DMS79 (cell line): ENCODE results near the gene NDUFS2.
A peak's percentile ranks its signal among the peaks of the same experiment; 100 is the strongest.
"Not testable (repeated sequence)": the region's sequence is repeated elsewhere in the genome, so short reads cannot be mapped to it uniquely, and the experiment has no call there.

ENCODE experiments used
- DNase-seq: peaks from one replicate; lab custom pipeline; 2025; lab: John Stamatoyannopoulos, UW

The NDUFS2 gene

DNA sequence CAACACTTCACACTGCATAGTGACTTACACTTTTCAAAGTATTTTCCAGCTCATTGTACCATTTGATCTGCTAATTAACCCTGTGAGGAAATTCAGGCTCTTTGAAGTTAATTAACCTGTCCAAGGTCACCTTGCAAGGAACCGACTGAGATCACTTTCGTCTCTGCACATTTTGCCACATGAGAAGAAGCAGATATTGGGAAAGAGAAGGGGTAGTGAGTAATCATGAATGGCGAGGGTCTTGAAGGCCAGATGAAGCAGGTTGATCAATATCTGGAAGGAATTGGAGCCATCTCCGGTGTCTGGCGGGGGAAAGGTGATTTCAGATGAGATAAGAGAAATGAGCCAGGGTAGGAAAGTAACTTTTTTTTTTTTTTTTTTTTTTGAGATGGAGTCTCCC lies 17.8 kb downstream of the NDUFS2 start:
- DNase-seq: no peak

- DNase-seq: no peak
Measured at GRCh38 chr1:161222175-161223019, 20.2 kb downstream of the NDUFS2 start.

DNA sequence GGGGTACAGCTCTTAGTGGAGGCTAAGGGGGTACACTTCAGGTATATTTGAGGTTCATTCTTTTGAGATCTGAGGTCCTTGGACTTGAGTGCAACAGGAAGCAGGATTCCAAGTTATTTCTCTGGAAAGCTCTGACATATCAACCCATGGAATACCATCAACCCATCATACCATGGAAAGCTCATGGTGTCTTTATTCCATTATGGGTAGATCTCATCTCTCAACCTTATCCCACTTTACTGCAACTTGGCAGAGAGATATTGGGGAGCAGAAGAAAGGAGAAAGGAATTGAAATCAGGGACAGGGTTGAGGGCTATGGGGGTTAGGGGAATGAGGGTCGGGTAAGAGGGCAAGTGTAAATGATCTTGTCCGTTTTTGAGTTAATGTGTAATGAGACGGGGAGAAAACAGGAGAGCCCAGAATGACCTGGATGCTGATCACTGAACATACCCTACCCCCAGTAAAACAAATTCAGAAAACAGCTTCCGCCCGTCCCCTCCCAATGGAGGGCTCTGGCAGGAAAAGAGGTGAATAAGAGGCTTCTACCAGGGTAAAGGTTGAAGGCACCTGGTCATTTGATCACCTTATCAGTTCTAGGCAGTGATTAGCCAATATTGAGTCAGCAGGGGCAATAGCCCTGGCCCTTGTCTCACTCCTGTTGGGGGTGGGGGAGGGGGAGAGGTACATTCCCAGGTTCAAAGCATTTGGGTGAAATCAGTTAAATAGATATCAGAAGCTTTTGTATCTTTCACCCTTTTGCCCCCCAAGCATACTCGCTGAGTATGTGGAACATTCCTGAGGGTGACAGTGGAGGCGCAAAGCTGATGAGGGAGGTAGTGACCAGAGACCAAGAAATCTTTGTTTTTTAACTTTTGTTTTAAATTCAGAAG lies 21.9 kb downstream of the NDUFS2 start:
- no peak for DNase-seq

DNA sequence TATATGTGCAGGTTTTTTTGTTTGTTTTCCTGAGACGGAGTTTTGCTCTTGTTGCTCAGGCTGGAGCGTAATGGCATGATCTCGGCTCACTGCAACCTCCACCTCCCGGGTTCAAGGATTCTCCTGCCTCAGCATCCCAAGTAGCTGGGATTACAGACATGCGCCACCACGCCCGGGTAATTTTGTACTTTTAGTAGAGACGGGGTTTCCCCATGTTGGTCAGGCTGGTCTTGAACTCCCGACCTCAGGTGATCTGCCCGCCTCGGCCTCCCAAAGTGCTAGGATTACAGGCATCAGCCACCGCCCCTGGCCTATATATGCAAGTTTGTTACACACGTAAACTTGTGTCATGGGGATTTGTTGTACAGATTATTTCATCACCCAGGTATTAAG lies 22.5 kb downstream of the NDUFS2 start:
- DNase-seq: not testable (repeated sequence)

- no peak for DNase-seq
Measured at GRCh38 chr1:161225178-161225533, 23.0 kb downstream of the NDUFS2 start.

DNA sequence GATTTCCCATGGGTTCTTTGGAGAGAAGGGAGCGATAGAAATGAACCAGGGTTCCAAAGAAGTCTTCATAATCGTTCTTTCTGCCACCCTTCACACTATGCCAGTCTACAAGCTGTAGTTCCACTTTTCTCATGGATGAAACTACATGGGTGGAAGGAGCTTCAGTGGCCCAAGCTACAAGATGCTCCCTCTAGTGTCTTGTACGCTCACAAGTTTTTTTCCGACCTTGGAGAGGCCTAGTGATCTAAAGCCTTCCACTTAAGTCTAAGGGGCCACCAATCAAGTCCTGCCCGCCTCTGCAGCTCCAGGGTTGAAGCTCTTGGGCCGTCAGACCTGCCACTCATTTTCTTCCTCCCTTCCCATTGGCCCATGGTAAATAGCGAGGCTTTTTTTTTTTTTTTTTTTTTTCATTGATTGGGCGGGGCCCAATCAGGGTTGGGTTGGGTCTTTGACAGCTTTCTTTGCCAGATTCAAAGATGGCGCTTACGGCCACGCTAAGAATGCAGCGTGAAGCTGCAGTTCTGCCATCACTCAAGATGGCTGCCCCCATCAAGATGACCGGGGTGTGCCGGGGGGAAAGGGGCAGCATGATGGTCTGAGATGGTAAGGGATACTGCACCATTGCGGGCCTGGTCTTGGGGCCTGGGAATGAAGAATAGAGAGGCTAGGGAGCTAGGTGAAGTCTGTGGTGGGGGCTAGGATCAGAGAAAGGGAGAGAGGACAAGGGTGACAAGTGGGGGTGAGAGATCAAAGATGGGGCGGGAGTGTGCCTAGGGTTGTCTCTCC lies 23.6 kb downstream of the NDUFS2 start, which contains the start of gene TOMM40L:
Gene TOMM40L (plus strand): TSS at position 527 of the 786 bp plus-strand sequence. CDS start 430 bp downstream, outside the sequence.
- DNase-seq: peak; percentile 97

- DNase-seq: no peak
Measured at GRCh38 chr1:161226320-161226711, 24.1 kb downstream of the NDUFS2 start.

DNA sequence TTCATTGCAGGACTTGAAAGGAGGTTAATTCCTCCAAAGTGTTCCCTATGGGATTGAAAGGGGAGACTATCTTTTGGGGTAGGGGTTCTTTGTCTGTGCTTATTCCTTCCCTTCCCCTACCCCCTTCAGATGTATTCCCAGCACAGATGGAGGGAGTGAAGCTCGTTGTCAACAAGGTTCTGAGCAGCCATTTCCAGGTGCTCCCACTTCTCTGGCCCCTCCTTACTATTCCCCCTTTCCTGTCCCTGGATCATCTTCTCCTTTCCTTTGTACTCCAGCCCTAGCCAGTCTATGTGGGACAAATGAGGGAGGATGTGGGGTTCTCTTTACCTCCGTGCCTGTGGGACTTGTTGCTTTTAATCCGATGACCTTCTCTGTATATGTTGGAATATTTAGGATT lies 24.6 kb downstream of the NDUFS2 start:
- DNase-seq: no peak

DNA sequence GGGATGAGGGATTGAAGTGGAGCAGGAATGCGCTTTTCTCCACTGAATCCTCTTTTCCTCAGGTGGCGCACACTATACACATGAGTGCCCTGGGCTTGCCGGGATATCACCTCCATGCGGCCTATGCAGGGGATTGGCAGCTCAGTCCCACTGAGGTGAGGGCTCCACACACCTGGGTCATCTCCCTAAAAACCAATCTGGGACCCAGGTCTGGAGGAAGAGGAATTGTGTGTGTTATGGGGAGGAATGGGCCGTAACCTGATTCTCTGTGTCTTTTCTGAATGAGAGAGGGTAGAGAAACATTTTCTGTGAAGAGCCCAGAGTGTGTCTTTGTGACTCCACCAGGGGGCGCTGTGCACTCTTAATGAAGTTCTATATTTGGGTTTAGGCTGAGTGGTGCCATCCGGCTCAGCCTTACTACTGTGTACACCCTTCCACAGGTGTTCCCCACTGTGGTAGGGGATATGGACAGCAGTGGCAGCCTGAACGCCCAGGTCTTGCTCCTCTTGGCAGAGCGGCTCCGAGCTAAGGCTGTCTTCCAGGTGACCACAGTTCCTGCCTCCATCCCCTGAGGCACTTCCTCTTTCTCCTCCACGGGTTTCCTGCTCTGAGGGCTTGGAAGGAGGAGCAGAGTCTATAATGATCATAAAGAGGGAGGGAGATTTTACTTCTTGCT lies 25.2 kb downstream of the NDUFS2 start:
- DNase-seq: peak; percentile 37

DNA sequence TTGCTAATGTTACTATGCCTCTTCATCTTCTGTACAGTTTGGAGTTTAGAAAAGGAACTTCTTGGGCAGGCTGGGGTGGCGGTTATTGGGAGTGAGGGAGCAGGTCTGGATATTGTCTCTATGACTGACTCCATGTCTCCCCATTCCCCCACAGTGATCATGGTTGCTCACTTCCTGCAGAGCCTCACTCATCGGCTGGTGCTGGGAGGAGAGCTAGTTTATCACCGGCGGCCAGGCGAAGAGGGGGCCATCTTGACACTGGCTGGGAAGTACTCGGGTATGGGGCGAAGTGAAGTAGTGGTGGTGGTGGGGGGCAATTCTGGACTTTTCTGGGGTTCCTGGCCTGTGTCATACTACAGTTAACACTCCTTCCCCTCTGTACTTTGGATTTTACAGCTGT lies 25.9 kb downstream of the NDUFS2 start:
- DNase-seq: no peak

DNA sequence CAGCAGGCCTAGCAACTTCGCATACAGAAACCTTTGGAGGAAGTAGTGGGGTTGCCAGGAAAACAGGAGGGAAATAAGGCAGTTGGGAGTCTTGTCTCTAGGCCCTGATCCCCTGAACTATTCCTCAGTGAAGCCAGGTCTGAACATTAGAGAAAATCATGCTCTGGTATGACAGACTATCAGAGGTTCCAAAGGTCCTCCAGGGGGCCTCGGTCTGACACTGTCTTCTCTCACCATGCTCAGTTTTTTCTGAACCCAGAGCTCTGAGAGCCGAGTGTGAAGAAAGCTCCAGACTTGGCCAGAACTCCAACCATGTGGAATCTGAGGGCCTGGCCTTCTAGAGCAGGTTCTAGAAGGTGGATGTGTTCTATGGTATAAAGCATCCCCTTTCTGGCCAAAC lies 27.7 kb downstream of the NDUFS2 start:
- no peak for DNase-seq

GRCh38 chr1:161230762-161231161 lies 28.6 kb downstream of the NDUFS2 start:
- no peak for DNase-seq

DNA sequence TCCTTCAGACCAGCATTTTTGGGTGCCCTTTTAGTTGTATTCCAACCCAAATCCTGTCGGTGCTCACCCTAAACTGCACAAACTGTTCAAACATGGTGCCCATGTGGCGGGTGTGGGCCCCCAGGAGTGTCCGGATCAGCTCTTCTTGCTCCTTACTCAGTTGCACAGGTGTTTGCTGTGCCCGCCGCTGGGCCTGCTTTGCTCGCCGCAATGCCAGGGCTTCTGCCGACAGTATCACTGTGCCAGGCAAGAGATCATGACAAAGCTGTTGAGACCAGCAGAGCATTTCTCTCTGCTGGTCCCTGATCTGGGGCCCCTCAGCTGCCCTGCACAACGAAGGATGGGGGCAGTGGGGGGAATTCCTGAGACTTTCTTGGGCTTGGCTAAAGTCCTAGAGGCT lies 30.9 kb downstream of the NDUFS2 start:
- DNase-seq: no peak

- DNase-seq: no peak
Measured at GRCh38 chr1:161235957-161236775, 34.0 kb downstream of the NDUFS2 start.

GRCh38 chr1:161238039-161238473 lies 35.9 kb downstream of the NDUFS2 start, which contains the start of gene NR1I3:
Gene NR1I3, minus strand, starts transcription at chr1:161238203. Its CDS starts 1,638 bp downstream, at chr1:161236565.
- no peak for DNase-seq

DNA sequence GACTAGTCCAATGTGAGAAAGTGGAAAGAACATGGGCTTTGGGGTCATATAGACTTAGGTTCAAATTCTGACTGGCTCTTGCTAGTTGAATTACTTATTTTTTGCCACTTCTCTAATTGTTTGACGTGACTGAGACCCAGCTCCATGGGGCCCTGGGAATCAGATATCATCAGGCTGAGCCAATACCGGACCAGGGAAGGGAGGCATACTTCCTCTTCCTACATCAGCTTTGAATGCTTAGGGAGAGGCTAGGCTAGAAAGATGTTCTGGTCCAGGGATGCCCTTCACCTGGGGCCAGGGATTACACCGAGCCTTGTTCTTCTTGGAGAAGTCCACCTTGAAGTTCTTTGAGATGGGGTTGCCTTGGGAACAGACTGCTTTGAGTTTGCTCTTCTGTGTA lies 39.5 kb downstream of the NDUFS2 start:
- DNase-seq: no peak

DNA sequence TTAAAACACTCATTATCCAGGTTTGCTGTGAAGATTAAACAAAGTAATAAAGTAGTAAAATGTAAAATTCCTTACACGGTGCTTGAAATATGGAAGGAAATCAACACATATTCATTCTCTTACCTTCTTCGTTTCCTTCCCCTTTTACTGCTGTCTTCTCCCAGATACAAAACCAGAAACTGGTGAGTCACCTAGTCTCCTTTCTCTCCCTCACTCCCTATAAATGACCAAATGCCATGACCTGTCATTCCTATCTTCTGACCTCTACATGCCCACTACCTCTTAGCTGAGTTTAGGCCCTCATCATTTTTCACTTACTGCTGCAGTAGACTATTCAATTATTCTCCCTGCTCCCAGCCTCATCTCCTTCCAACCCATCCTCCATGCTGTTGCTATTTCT lies 40.1 kb downstream of the NDUFS2 start:
- no peak for DNase-seq

DNA sequence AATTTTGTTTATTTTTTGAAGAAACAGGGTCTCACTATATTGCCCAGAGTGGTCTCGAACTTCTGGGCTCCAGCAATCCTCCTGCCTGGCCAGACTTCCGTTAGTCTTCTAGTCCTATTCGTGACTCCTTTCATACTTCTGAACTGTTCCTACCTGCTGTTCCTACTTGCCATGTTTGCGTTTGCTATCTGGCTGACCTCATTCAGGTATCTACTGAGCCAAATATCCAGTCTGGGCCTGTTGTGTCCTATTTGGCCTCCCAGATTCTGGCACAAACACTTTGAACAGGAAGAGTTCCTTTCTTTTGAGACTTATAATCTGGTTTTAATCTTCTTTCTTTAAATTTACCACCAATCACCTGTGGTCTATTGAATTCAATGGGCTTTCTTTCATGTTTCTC lies 42.7 kb downstream of the NDUFS2 start:
- DNase-seq: no peak

- DNase-seq: not testable (repeated sequence)
Measured at GRCh38 chr1:161250100-161250499, 47.9 kb downstream of the NDUFS2 start.

DNA sequence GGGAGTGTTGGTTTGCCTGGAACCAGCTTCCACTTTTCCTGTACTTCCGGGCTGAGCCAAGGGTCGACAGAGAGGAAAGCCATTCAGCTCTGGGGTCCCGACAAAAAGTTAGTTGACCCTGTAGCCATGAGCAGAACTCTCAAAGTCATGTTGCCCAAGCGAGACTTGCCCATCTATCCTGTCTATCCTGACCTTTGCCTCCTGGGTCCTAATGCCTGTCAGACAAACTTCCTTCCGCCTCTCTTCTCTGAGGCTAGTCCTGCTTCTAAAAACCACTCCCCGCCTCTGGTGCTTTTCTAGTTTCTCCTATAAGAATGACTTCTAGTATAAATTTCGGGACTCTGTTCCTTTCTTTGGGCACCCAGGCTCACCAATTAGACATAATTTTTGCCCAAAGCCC lies 48.7 kb downstream of the NDUFS2 start:
- no peak for DNase-seq

- no peak for DNase-seq
Measured at GRCh38 chr1:161251579-161251978, 49.4 kb downstream of the NDUFS2 start.
